Muscle layer of colon (tissue), 2 donors: ENCODE data around the gene USP12.

Source experiments
- H3K27ac ChIP-seq: one replicate; pipeline ENCODE4 v1.7.0; 2013; ENCODE audit warnings: low read depth, mild to moderate bottlenecking, low read length, moderate library complexity
- H3K27me3 ChIP-seq, 2 donors: one replicate each; pipeline ENCODE4 v1.7.0; 2013; ENCODE audit warnings: low read length in 2 of 2, mild to moderate bottlenecking in 2 of 2; ENCODE audit not compliant: insufficient read depth in 2 of 2, control insufficient read depth in 1 of 2
- H3K36me3 ChIP-seq: one replicate; pipeline ENCODE4 v1.7.0; 2013; ENCODE audit warnings: mild to moderate bottlenecking, low read length; ENCODE audit not compliant: insufficient read depth
- H3K4me1 ChIP-seq: one replicate; pipeline ENCODE4 v1.7.0; 2013; ENCODE audit warnings: mild to moderate bottlenecking, low read length; ENCODE audit not compliant: insufficient read depth
- H3K4me3 ChIP-seq, 2 donors: one replicate each; pipeline ENCODE4 v1.7.0; 2013; ENCODE audit warnings: low read length in 2 of 2, low read depth in 1 of 2, mild to moderate bottlenecking in 1 of 2, moderate library complexity in 1 of 2
- H3K9ac ChIP-seq: one replicate; pipeline ENCODE4 v1.7.0; 2013; ENCODE audit warnings: low read length
- H3K9me3 ChIP-seq: one replicate; pipeline ENCODE4 v1.7.0; 2013; ENCODE audit warnings: mild to moderate bottlenecking, low read length
- donor health status: abdominal sarcoma.
- donor health status: Adenocarcinoma of cecum.

The USP12 gene

DNA sequence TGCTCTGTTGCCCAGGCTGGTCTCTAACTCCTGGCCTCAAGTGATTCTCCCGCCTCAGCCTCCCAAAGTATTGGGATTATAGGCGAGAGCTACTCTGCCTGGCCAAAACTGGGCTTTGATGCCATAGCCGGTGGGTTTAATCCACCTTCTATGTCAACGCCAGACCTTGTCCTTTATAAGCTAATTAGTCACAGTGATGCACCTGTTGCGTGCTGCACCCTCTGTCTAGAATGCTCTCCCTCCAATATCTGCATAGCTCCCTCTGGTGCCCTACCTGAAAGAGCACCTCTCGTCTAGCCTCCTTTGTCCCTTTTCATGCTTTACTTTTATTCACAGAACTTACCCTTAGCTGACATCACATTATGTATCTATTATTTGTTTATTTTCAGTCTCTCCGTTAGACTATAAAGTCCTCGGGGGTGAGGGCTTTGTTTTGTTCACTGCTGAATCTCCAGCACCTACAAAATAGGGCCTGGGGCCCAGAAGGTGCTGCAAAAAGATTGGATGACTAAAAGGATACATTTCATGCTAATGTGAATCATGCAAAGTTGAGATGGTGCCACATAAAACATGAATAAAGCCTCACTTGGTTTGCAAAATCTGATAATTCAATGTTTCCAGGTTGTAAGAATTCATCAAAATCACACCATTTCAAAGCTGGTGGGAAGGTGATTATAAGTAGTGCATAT, 148.1 kb downstream of the USP12 start:
- Histone ChIP-seq H3K4me1 (peaks cover 62% of the 10 kb centered on the region), H3K36me3 (no peaks in the 10 kb centered on the region), H3K27ac (peak overlapping the region; percentile 89), H3K27me3 (no peaks in the 10 kb centered on the region), H3K4me3 (no peak overlapping the region), H3K9me3 (no peaks in the 10 kb centered on the region), H3K9ac (no peak overlapping the region)

DNA sequence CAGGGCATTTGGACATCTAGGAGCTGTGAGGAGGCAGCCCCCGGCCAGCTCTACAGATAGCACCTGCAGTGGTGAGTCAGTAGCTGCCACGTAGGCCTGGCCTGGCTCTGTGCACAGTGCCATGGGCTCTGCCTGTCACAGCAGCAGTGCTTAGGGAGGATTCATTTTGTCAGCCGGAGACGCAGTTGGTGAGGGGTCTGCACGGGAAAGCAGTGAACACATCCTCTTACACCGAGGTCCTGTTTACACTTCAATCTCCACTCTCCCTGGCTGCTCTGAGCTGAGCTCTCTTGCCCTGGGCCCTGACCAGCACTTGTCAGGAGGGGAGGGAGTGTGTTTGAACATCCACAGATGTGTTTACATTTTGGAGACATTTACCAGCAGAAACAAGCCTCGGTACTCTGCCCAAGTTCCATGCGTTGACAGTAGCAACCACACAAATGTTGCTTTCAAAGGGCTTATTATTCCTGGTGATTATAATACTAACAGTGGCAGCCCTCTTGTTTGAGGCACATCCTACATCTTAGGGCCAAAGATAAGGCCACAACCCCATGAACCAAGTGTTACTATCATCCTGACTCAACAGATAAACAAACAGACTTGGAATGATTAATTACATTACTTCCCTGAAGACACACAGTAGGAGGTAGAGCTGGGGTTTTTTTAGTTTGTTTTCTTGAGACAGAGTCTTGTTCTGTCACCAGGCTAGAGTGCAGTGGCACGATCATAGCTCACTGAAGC, 148.9 kb downstream of the USP12 start:
- peaks cover 63% of the 10 kb centered on the region for H3K4me1 ChIP-seq
- no peaks in the 10 kb centered on the region for H3K27me3 ChIP-seq
- H3K27ac ChIP-seq: peak overlapping the region; percentile 89
- no peaks in the 10 kb centered on the region for H3K36me3 ChIP-seq
- peak overlapping the region; percentile 20 for H3K9ac ChIP-seq
- H3K9me3 ChIP-seq: no peaks in the 10 kb centered on the region
- no peak overlapping the region for H3K4me3 ChIP-seq

DNA sequence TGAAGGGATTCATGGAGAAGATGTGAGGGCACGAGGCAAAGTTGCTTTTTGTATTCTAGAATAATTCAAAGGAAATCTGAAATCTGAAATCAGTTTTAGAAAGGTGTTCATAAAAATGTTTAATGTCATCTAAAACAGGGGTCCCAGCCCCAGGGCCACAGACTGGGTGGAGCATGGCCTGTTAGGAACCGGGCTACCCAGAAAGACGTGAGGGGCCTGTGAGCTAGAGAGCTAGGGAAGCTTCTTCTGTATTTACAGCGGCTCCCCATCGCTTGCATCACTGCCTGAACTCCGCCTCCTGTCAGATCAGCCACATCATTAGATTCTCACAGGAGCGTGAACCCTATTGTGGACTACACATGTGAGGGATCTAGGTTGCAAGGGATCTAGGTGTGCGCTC, 151.2 kb downstream of the USP12 start:
- Histone ChIP-seq H3K4me1 (peaks cover 66% of the 10 kb centered on the region), H3K9ac (no peak overlapping the region), H3K4me3 (no peak overlapping the region), H3K9me3 (no peaks in the 10 kb centered on the region), H3K36me3 (no peaks in the 10 kb centered on the region), H3K27me3 (no peaks in the 10 kb centered on the region), H3K27ac (no peak overlapping the region)

DNA sequence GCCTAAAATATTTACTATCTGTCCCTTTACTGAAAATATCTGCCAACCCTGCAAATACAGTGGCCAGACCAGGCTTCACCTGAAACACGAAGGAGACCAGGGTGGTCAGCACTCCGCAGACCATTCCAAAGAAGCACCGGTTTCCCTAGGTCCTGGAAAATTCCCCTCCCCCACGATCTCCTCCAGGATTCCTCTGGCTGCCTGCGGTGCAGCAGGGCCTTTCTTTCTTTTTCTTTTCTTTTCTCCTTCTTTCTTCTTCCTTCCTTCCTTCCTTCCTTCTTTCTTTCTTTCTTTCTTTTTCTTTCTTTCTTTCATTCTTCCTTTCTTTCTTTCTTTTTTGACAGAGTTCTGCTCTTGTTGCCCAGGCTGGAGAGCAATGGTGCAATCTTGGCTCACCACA, 152.7 kb downstream of the USP12 start:
- peaks cover 51% of the 10 kb centered on the region for H3K4me1 ChIP-seq
- no peaks in the 10 kb centered on the region for H3K27me3 ChIP-seq
- H3K9ac ChIP-seq: no peak overlapping the region
- no peak overlapping the region for H3K27ac ChIP-seq
- H3K9me3 ChIP-seq: no peaks in the 10 kb centered on the region
- H3K36me3 ChIP-seq: no peaks in the 10 kb centered on the region
- no peak overlapping the region for H3K4me3 ChIP-seq

DNA sequence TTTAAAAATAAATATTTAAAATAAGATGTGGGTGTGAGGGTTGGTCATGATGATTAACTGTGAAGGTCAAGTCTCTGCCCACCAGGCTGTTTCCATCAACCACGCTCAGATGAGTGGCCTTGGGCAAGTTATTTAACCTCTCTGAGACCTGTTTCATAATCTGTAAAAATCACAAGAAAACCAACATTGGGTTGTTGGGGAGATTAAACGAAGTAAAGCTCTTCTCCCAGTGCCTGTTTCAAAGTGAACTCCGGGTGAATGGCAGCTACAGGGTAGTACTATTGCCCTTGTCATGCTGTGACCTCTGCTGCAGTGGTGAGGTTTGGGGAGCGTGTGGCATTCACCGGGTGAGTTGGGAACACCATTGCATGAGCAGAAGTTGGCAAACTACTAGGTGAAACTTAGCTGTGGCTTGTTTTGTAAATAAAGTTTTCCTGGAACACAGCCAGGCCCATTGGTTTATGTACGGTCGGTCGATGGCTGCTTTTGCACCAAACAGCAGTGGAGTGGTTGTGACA, 153.2 kb downstream of the USP12 start:
- Histone ChIP-seq H3K27ac (no peak overlapping the region), H3K27me3 (no peaks in the 10 kb centered on the region), H3K36me3 (no peaks in the 10 kb centered on the region), H3K9ac (no peak overlapping the region), H3K9me3 (no peaks in the 10 kb centered on the region), H3K4me1 (peaks cover 46% of the 10 kb centered on the region), H3K4me3 (no peak overlapping the region)

GRCh38 chr13:27016875-27017274, 154.7 kb downstream of the USP12 start:
- no peak overlapping the region for H3K9ac ChIP-seq
- H3K36me3 ChIP-seq: no peaks in the 10 kb centered on the region
- peaks cover 33% of the 10 kb centered on the region for H3K4me1 ChIP-seq
- H3K9me3 ChIP-seq: no peaks in the 10 kb centered on the region
- no peak overlapping the region for H3K4me3 ChIP-seq
- no peaks in the 10 kb centered on the region for H3K27me3 ChIP-seq
- H3K27ac ChIP-seq: no peak overlapping the region
